ENCODE data around the gene EXOC6B. TPM values are rescaled to one million over a fixed set of nuclear protein-coding genes. Genes with fewer than 3 reads are reported as not detected.

EXOC6B gene
- total RNA-seq, 1 donor from 2014 or later: 33.0 TPM

GRCh38 chr2:72145289-72145657, 680.6 kb downstream of the EXOC6B start:
- ATAC-seq: no peak
- H3K27ac ChIP-seq: no peak overlapping the region
- no peaks in the 10 kb centered on the region for H3K36me3 ChIP-seq
- no peaks in the 10 kb centered on the region for H3K9me3 ChIP-seq
- peaks cover 69% of the 10 kb centered on the region for H3K4me1 ChIP-seq
- peaks cover 71% of the 10 kb centered on the region for H3K27me3 ChIP-seq (ENCODE audit: low read depth)
- intact Hi-C loops (cut with DNase I): no loop called here
- H3K4me3 ChIP-seq: peak overlapping the region; percentile 58
- TF ChIP-seq CTCF (IDR thresholded peaks at IDR 0.05): no peak
- no peak for DNase-seq

GRCh38 chr2:72144632-72145288, 681.1 kb downstream of the EXOC6B start:
- ATAC-seq: peak; percentile 31 to 36
- intact Hi-C loops (cut with DNase I): no loop called here

GRCh38 chr2:72144274-72144631, 681.6 kb downstream of the EXOC6B start:
- Histone ChIP-seq H3K4me1 (peaks cover 59% of the 10 kb centered on the region), H3K27me3 (ENCODE audit: low read depth) (peaks cover 62% of the 10 kb centered on the region), H3K36me3 (no peaks in the 10 kb centered on the region), H3K4me3 (peak overlapping the region; percentile 58), H3K9me3 (no peaks in the 10 kb centered on the region), H3K27ac (no peak overlapping the region)
- no peak for DNase-seq
- no peak for ATAC-seq
- no peak for TF ChIP-seq CTCF (IDR thresholded peaks at IDR 0.05)
- intact Hi-C loops (cut with DNase I): no loop called here

More at GRCh38 chr2:72144632-72145288, 681.1 kb downstream of the EXOC6B start:
- no peak for TF ChIP-seq CTCF (IDR thresholded peaks at IDR 0.05)
- H3K4me3 ChIP-seq: peak overlapping the region; percentile 58
- no peaks in the 10 kb centered on the region for H3K9me3 ChIP-seq
- H3K27ac ChIP-seq: no peak overlapping the region
- DNase-seq: no peak
- H3K4me1 ChIP-seq: peaks cover 64% of the 10 kb centered on the region
- H3K27me3 ChIP-seq (ENCODE audit: low read depth): peaks cover 67% of the 10 kb centered on the region
- H3K36me3 ChIP-seq: no peaks in the 10 kb centered on the region

- no peak for DNase-seq
- H3K4me3 ChIP-seq: peak overlapping the region; percentile 58
- peak; percentile 7 to 21 for ATAC-seq
- peaks cover 57% of the 10 kb centered on the region for H3K4me1 ChIP-seq
- no peaks in the 10 kb centered on the region for H3K9me3 ChIP-seq
- TF ChIP-seq CTCF (IDR thresholded peaks at IDR 0.05): no peak
- no peak overlapping the region for H3K27ac ChIP-seq
- intact Hi-C loops (cut with DNase I): no loop called here
- no peaks in the 10 kb centered on the region for H3K36me3 ChIP-seq
- H3K27me3 ChIP-seq (ENCODE audit: low read depth): peaks cover 59% of the 10 kb centered on the region
These were observed 682.2 kb downstream of the EXOC6B start for GRCh38 chr2:72143441-72144273.

- no peaks in the 10 kb centered on the region for H3K9me3 ChIP-seq
- H3K4me3 ChIP-seq: peak overlapping the region; percentile 58
- peak; percentile 52 to 60 for ATAC-seq
- peaks cover 56% of the 10 kb centered on the region for H3K4me1 ChIP-seq
- H3K27ac ChIP-seq: no peak overlapping the region
- DNase-seq: no peak
- H3K36me3 ChIP-seq: no peaks in the 10 kb centered on the region
- no peak for TF ChIP-seq CTCF (IDR thresholded peaks at IDR 0.05)
- peaks cover 55% of the 10 kb centered on the region for H3K27me3 ChIP-seq (ENCODE audit: low read depth)
- intact Hi-C loops (cut with DNase I): no loop called here
These were observed 683.0 kb downstream of the EXOC6B start for GRCh38 chr2:72142570-72143440.

Measured in lower lobe of right lung (tissue), 2 donors.